Thyroid gland (tissue), 4 donors: ENCODE data around the gene KLK1. TPM values are rescaled to one million over a fixed set of nuclear protein-coding genes. Genes with fewer than 3 reads are reported as not detected.

Source experiments
- DNase-seq, 2 donors: peaks; one replicate each; pipeline ENCODE4 v3.0.0-alpha.2; 2019
- H3K27ac ChIP-seq, 3 donors: fragments of 200-600 bp; sonication (generic); 1 replicate in 2 of 3; 2 replicates in 1 of 3; pipeline ENCODE4 v1.5.1; 2016 to 2019; ENCODE audit warnings: mild to moderate bottlenecking in 1 of 3, moderate library complexity in 1 of 3
- H3K27me3 ChIP-seq: fragments of 200-600 bp; sonication (generic); one replicate; pipeline ENCODE4 v1.5.1; 2019
- H3K36me3 ChIP-seq, 2 donors: fragments of 200-600 bp; sonication (generic); one replicate each; pipeline ENCODE4 v1.5.1; 2016 to 2019
- H3K4me1 ChIP-seq, 2 donors: fragments of 200-600 bp; sonication (generic); one replicate each; pipeline ENCODE4 v1.5.1; 2017 to 2019
- H3K4me3 ChIP-seq, 3 donors: fragments of 200-600 bp; sonication (generic); replicated peaks in 1 of 3; 1 replicate in 2 of 3; 2 replicates in 1 of 3; pipeline ENCODE4 v1.5.1; 2016; ENCODE audit warnings: mild to moderate bottlenecking in 1 of 3
- H3K9me3 ChIP-seq: fragments of 200-600 bp; sonication (generic); one replicate; pipeline ENCODE4 v1.5.1; 2017
- POLR2A ChIP-seq, 2 donors: fragments of 450-650 bp; IDR thresholded peaks; one replicate each; pipeline ENCODE4 v1.6.1; 2017; ENCODE audit warnings: antibody characterized with exemption in 2 of 2, mild to moderate bottlenecking in 2 of 2, moderate library complexity in 1 of 2
- WGBS, 2 donors: methylation state at CpG; one replicate each; pipeline ENCODE4 v1.1.5; 2017; 5-methylcytosine and 5-hydroxymethylcytosine counted together
- intact Hi-C: fragments of 100-400 bp; cut with DNase I; formaldehyde crosslinking; loops from one replicate; pipeline ENCODE4 v1.15.1; 2023
- total RNA-seq, 4 donors: library from RNA; depleted of rRNA; stranded (reverse); fragments of >200 nt; gene quantifications; one replicate each; pipeline ENCODE4 v1.2.3, GENCODE V29; 2016
- TF ChIP-seq, protein P1 (sequence below), 6 experiments: fragments of 200-600 bp in 3 of 6; fragments of 450-650 bp in 3 of 6; sonication (generic) in 3 of 6; IDR thresholded peaks; one replicate each; pipeline ENCODE4 v1.5.1; 2016 to 2019; ENCODE audit warnings: antibody characterized with exemption in 6 of 6, mild to moderate bottlenecking in 2 of 6, inconsistent platforms in 1 of 6, moderate library complexity in 1 of 6

KLK1 gene
- 1 to 10 TPM in 2 of 4 donors, under 1 TPM in 1, not detected in 1; 0.67 to 6.6 (median 6.1) TPM for total RNA-seq

DNA sequence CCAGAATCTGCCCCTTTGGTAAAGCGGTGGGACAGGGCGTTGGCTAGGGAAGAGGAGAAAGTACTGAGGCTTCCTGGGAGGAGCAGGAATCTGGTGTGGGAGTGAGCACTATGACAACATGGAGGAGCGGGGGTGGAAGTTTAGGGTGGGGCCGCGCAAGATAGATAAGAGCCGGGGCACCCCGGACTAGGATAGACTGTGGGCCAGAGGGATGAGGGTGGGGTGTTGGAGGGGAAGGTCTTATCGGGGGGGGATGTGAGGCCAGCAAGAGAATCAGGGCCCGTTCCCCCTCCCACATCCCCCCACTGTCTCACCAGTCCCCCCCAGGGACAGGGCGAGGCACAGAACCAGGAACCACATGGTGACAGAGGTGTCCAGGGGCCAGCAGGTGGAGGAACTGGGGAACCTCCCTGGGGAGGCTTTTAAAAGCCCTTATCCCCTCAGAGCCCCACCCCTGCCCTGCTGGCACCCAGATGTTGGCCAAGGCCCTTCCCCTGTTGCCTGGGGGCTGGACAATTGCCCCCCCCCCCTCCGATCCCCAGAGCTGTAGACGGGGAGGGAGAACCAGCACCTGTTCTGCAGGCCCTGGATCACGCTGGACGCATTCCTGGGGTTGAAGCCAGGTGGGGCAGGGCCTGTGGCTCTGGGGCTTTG, at the start of gene KLK1:
Gene KLK1 (minus strand): TSS at position 399 of the 654 bp plus-strand sequence. CDS start 39 bp downstream, at position 360.
- Histone ChIP-seq H3K9me3 (no peaks in the 10 kb centered on the region), H3K27ac (no peak within 1 kb of the TSS), H3K27me3 (peaks cover under 1% of the 10 kb centered on the region), H3K4me1 (peaks cover 0 to 7% of the 10 kb centered on the region in 2 donors), H3K4me3 (no peak within 1 kb of the TSS), H3K36me3 (no peaks in the 10 kb centered on the region)
- DNase-seq: peak; percentile 38 to 69
- intact Hi-C loops: no loop called here
- WGBS, 2 donors: 67 to 78% methylated on average over 9 to 13 of the region's 14 CpGs
- TF ChIP-seq, protein P1, sequence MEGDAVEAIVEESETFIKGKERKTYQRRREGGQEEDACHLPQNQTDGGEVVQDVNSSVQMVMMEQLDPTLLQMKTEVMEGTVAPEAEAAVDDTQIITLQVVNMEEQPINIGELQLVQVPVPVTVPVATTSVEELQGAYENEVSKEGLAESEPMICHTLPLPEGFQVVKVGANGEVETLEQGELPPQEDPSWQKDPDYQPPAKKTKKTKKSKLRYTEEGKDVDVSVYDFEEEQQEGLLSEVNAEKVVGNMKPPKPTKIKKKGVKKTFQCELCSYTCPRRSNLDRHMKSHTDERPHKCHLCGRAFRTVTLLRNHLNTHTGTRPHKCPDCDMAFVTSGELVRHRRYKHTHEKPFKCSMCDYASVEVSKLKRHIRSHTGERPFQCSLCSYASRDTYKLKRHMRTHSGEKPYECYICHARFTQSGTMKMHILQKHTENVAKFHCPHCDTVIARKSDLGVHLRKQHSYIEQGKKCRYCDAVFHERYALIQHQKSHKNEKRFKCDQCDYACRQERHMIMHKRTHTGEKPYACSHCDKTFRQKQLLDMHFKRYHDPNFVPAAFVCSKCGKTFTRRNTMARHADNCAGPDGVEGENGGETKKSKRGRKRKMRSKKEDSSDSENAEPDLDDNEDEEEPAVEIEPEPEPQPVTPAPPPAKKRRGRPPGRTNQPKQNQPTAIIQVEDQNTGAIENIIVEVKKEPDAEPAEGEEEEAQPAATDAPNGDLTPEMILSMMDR (IDR thresholded peaks at IDR 0.05): no peak
- TF ChIP-seq POLR2A (IDR thresholded peaks at IDR 0.05): no peak

DNA sequence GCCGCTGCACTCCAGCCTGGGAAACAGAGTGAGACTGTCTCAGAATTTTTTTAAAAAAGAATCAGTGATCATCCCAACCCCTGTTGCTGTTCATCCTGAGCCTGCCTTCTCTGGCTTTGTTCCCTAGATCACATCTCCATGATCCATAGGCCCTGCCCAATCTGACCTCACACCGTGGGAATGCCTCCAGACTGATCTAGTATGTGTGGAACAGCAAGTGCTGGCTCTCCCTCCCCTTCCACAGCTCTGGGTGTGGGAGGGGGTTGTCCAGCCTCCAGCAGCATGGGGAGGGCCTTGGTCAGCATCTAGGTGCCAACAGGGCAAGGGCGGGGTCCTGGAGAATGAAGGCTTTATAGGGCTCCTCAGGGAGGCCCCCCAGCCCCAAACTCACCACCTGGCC, 49.5 kb upstream of the KLK1 start, which contains the start of gene KLK2:
Gene KLK2 (plus strand): TSS at position 384 of the 400 bp plus-strand sequence. CDS start 35 bp downstream, outside the sequence.
- peak; percentile 84 to 85 for DNase-seq
- H3K4me3 ChIP-seq: no peak within 1 kb of the TSS
- peaks cover 42 to 48% of the 10 kb centered on the region in 2 donors for H3K4me1 ChIP-seq
- 72 to 75% methylated on average over 3 of the region's 3 CpGs for WGBS, 2 donors
- no peaks in the 10 kb centered on the region for H3K9me3 ChIP-seq
- peak in 1 of 2 donors; percentile 67 for TF ChIP-seq POLR2A (IDR thresholded peaks at IDR 0.05)
- TF ChIP-seq, protein P1 (IDR thresholded peaks at IDR 0.05): no peak
- H3K27ac ChIP-seq: peak within 1 kb of the TSS; percentile 89 to 99 (median 94)
- intact Hi-C loops: no loop called here
- no peaks in the 10 kb centered on the region for H3K36me3 ChIP-seq
- H3K27me3 ChIP-seq: no peaks in the 10 kb centered on the region

DNA sequence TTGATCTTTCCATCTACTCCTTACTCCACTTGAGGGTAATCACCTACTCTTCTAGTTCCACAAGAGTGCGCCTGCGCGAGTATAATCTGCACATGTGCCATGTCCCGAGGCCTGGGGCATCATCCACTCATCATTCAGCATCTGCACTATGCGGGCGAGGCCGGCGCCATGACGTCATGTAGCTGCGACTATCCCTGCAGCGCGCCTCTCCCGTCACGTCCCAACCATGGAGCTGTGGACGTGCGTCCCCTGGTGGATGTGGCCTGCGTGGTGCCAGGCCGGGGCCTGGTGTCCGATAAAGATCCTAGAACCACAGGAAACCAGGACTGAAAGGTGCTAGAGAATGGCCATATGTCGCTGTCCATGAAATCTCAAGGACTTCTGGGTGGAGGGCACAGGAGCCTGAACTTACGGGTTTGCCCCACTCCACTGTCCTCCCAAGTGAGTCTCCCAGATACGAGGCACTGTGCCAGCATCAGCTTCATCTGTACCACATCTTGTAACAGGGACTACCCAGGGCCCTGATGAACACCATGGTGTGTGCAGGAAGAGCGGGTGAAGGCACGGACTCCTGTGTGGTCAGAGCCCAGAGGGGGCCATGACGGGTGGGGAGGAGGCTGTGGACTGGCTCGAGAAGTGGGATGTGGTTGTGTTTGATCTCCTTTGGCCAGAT, 47.0 kb upstream of the KLK1 start:
- H3K4me3 ChIP-seq: no peak overlapping the region
- H3K9me3 ChIP-seq: no peaks in the 10 kb centered on the region
- H3K4me1 ChIP-seq: peaks cover 32 to 33% of the 10 kb centered on the region in 2 donors
- no peak for TF ChIP-seq POLR2A (IDR thresholded peaks at IDR 0.05)
- TF ChIP-seq, protein P1 (IDR thresholded peaks at IDR 0.05): no peak
- H3K36me3 ChIP-seq: no peaks in the 10 kb centered on the region
- DNase-seq: no peak
- no peak overlapping the region for H3K27ac ChIP-seq
- WGBS, 2 donors: 64 to 74% methylated on average over 20 to 26 of the region's 26 CpGs
- no peaks in the 10 kb centered on the region for H3K27me3 ChIP-seq
- intact Hi-C loops: no loop called here

DNA sequence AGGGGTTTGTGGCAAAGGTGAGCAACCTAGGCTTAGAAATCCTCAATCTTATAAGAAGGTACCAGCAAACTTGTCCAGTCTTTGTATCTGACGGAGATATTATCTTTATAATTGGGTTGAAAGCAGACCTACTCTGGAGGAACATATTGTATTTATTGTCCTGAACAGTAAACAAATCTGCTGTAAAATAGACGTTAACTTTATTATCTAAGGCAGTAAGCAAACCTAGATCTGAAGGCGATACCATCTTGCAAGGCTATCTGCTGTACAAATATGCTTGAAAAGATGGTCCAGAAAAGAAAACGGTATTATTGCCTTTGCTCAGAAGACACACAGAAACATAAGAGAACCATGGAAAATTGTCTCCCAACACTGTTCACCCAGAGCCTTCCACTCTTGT, 45.9 kb upstream of the KLK1 start:
- no peaks in the 10 kb centered on the region for H3K27me3 ChIP-seq

More for the DNA sequence above, 45.9 kb upstream of the KLK1 start:
- no peaks in the 10 kb centered on the region for H3K36me3 ChIP-seq
- 94% methylated on average over 4 of the region's 4 CpGs for WGBS, 2 donors
- TF ChIP-seq, protein P1 (IDR thresholded peaks at IDR 0.05): no peak
- no peak for TF ChIP-seq POLR2A (IDR thresholded peaks at IDR 0.05)
- no peak for DNase-seq
- no peak overlapping the region for H3K4me3 ChIP-seq
- no peak overlapping the region for H3K27ac ChIP-seq
- no peaks in the 10 kb centered on the region for H3K9me3 ChIP-seq
- H3K4me1 ChIP-seq: peaks cover 23% of the 10 kb centered on the region in 2 donors
- intact Hi-C loops: no loop called here
